ENCODE measurements around the gene RRP1.
"Not testable (repeated sequence)": the region's sequence is repeated elsewhere in the genome, so short reads cannot be mapped to it uniquely, and the experiment has no call there.

RRP1 gene

GRCh38 chr21:43819511-43820405, 30.4 kb downstream of the RRP1 start:
- peaks cover 0 to 2% of the 10 kb centered on the region in 2 donors for H3K36me3 ChIP-seq (ENCODE audit: control insufficient read depth in 2 of 2, insufficient read depth in 2 of 2, low read length in 2 of 2)
- no peak overlapping the region for H3K9ac ChIP-seq (ENCODE audit: low read length in 2 of 2)
- H3K4me3 ChIP-seq (ENCODE audit: low read length in 2 of 2) = no peak overlapping the region
- H3K9me3 ChIP-seq (ENCODE audit: control insufficient read depth in 2 of 2, low read length in 2 of 2) = peaks cover 0 to 8% of the 10 kb centered on the region in 2 donors
- peaks cover 3% of the 10 kb centered on the region for H3K4me1 ChIP-seq (ENCODE audit: control insufficient read depth, insufficient read depth, low read length)
- no peaks in the 10 kb centered on the region for H3K27me3 ChIP-seq (ENCODE audit: control insufficient read depth in 1 of 2, insufficient read depth in 2 of 2, low read length in 2 of 2)
- no peak overlapping the region for H3K27ac ChIP-seq (ENCODE audit: low read length)

GRCh38 chr21:43820466-43820865, 31.1 kb downstream of the RRP1 start:
- Histone ChIP-seq H3K9me3 (ENCODE audit: control insufficient read depth in 2 of 2, low read length in 2 of 2) (peaks cover 0 to 8% of the 10 kb centered on the region in 2 donors), H3K36me3 (ENCODE audit: control insufficient read depth in 2 of 2, insufficient read depth in 2 of 2, low read length in 2 of 2) (peaks cover 0 to 2% of the 10 kb centered on the region in 2 donors), H3K4me3 (ENCODE audit: low read length in 2 of 2) (no peak overlapping the region), H3K27ac (ENCODE audit: low read length) (no peak overlapping the region), H3K4me1 (ENCODE audit: control insufficient read depth, insufficient read depth, low read length) (peaks cover 4% of the 10 kb centered on the region), H3K9ac (ENCODE audit: low read length in 2 of 2) (no peak overlapping the region), H3K27me3 (ENCODE audit: control insufficient read depth in 1 of 2, insufficient read depth in 2 of 2, low read length in 2 of 2) (no peaks in the 10 kb centered on the region)

- H3K9ac ChIP-seq (ENCODE audit: low read length in 2 of 2); H3K9me3 ChIP-seq (ENCODE audit: control insufficient read depth in 2 of 2, low read length in 2 of 2); H3K36me3 ChIP-seq (ENCODE audit: control insufficient read depth in 2 of 2, insufficient read depth in 2 of 2, low read length in 2 of 2); H3K27ac ChIP-seq (ENCODE audit: low read length); H3K4me3 ChIP-seq (ENCODE audit: low read length in 2 of 2): not testable (repeated sequence)
- Histone ChIP-seq H3K27me3 (ENCODE audit: control insufficient read depth in 1 of 2, insufficient read depth in 2 of 2, low read length in 2 of 2) (peaks cover 13% of the 10 kb centered on the region in 2 donors), H3K4me1 (ENCODE audit: control insufficient read depth, insufficient read depth, low read length) (peaks cover 12% of the 10 kb centered on the region)
These were observed 32.8 kb downstream of the RRP1 start for GRCh38 chr21:43822166-43822565.

- H3K36me3 ChIP-seq (ENCODE audit: control insufficient read depth in 2 of 2, insufficient read depth in 2 of 2, low read length in 2 of 2); H3K9ac ChIP-seq (ENCODE audit: low read length in 2 of 2); H3K27ac ChIP-seq (ENCODE audit: low read length); H3K9me3 ChIP-seq (ENCODE audit: control insufficient read depth in 2 of 2, low read length in 2 of 2); H3K4me3 ChIP-seq (ENCODE audit: low read length in 2 of 2): not testable (repeated sequence)
- Histone ChIP-seq H3K4me1 (ENCODE audit: control insufficient read depth, insufficient read depth, low read length) (peaks cover 12% of the 10 kb centered on the region), H3K27me3 (ENCODE audit: control insufficient read depth in 1 of 2, insufficient read depth in 2 of 2, low read length in 2 of 2) (peaks cover 13% of the 10 kb centered on the region in 2 donors)
These were observed 33.4 kb downstream of the RRP1 start for GRCh38 chr21:43822741-43823140.

- H3K9me3 ChIP-seq (ENCODE audit: control insufficient read depth in 2 of 2, low read length in 2 of 2) = no peaks in the 10 kb centered on the region
- H3K27ac ChIP-seq (ENCODE audit: low read length) = no peak overlapping the region
- no peaks in the 10 kb centered on the region for H3K36me3 ChIP-seq (ENCODE audit: control insufficient read depth in 2 of 2, insufficient read depth in 2 of 2, low read length in 2 of 2)
- peaks cover 16% of the 10 kb centered on the region in 2 donors for H3K27me3 ChIP-seq (ENCODE audit: control insufficient read depth in 1 of 2, insufficient read depth in 2 of 2, low read length in 2 of 2)
- H3K9ac ChIP-seq (ENCODE audit: low read length in 2 of 2) = no peak overlapping the region
- peaks cover 12% of the 10 kb centered on the region for H3K4me1 ChIP-seq (ENCODE audit: control insufficient read depth, insufficient read depth, low read length)
- H3K4me3 ChIP-seq (ENCODE audit: low read length in 2 of 2) = no peak overlapping the region
These were observed 35.2 kb downstream of the RRP1 start for GRCh38 chr21:43824333-43825241.

- H3K27me3 ChIP-seq (ENCODE audit: control insufficient read depth in 1 of 2, insufficient read depth in 2 of 2, low read length in 2 of 2) = peaks cover 17 to 20% of the 10 kb centered on the region in 2 donors
- H3K9me3 ChIP-seq (ENCODE audit: control insufficient read depth in 2 of 2, low read length in 2 of 2) = no peaks in the 10 kb centered on the region
- H3K9ac ChIP-seq (ENCODE audit: low read length in 2 of 2) = no peak overlapping the region
- H3K4me3 ChIP-seq (ENCODE audit: low read length in 2 of 2) = no peak overlapping the region
- no peaks in the 10 kb centered on the region for H3K36me3 ChIP-seq (ENCODE audit: control insufficient read depth in 2 of 2, insufficient read depth in 2 of 2, low read length in 2 of 2)
- H3K4me1 ChIP-seq (ENCODE audit: control insufficient read depth, insufficient read depth, low read length) = peaks cover 12% of the 10 kb centered on the region
- H3K27ac ChIP-seq (ENCODE audit: low read length) = no peak overlapping the region
These were observed 36.0 kb downstream of the RRP1 start for GRCh38 chr21:43825242-43825935.

GRCh38 chr21:43825936-43826622, 36.7 kb downstream of the RRP1 start:
- no peaks in the 10 kb centered on the region for H3K36me3 ChIP-seq (ENCODE audit: control insufficient read depth in 2 of 2, insufficient read depth in 2 of 2, low read length in 2 of 2)
- H3K9ac ChIP-seq (ENCODE audit: low read length in 2 of 2) = no peak overlapping the region
- no peak overlapping the region for H3K27ac ChIP-seq (ENCODE audit: low read length)
- H3K4me3 ChIP-seq (ENCODE audit: low read length in 2 of 2) = no peak overlapping the region
- no peaks in the 10 kb centered on the region for H3K9me3 ChIP-seq (ENCODE audit: control insufficient read depth in 2 of 2, low read length in 2 of 2)
- H3K4me1 ChIP-seq (ENCODE audit: control insufficient read depth, insufficient read depth, low read length) = peaks cover 12% of the 10 kb centered on the region
- peaks cover 19 to 23% of the 10 kb centered on the region in 2 donors for H3K27me3 ChIP-seq (ENCODE audit: control insufficient read depth in 1 of 2, insufficient read depth in 2 of 2, low read length in 2 of 2)

- H3K4me1 ChIP-seq (ENCODE audit: control insufficient read depth, insufficient read depth, low read length) = peaks cover 12% of the 10 kb centered on the region
- H3K27ac ChIP-seq (ENCODE audit: low read length) = no peak overlapping the region
- H3K36me3 ChIP-seq (ENCODE audit: control insufficient read depth in 2 of 2, insufficient read depth in 2 of 2, low read length in 2 of 2) = no peaks in the 10 kb centered on the region
- no peaks in the 10 kb centered on the region for H3K9me3 ChIP-seq (ENCODE audit: control insufficient read depth in 2 of 2, low read length in 2 of 2)
- H3K9ac ChIP-seq (ENCODE audit: low read length in 2 of 2) = no peak overlapping the region
- H3K27me3 ChIP-seq (ENCODE audit: control insufficient read depth in 1 of 2, insufficient read depth in 2 of 2, low read length in 2 of 2) = peaks cover 19 to 23% of the 10 kb centered on the region in 2 donors
- H3K4me3 ChIP-seq (ENCODE audit: low read length in 2 of 2) = no peak overlapping the region
These were observed 37.2 kb downstream of the RRP1 start for GRCh38 chr21:43826623-43826974.

GRCh38 chr21:43827015-43827611, 37.7 kb downstream of the RRP1 start:
- H3K27me3 ChIP-seq (ENCODE audit: control insufficient read depth in 1 of 2, insufficient read depth in 2 of 2, low read length in 2 of 2) = peaks cover 19 to 23% of the 10 kb centered on the region in 2 donors
- peaks cover 12% of the 10 kb centered on the region for H3K4me1 ChIP-seq (ENCODE audit: control insufficient read depth, insufficient read depth, low read length)
- H3K36me3 ChIP-seq (ENCODE audit: control insufficient read depth in 2 of 2, insufficient read depth in 2 of 2, low read length in 2 of 2) = no peaks in the 10 kb centered on the region
- no peaks in the 10 kb centered on the region for H3K9me3 ChIP-seq (ENCODE audit: control insufficient read depth in 2 of 2, low read length in 2 of 2)
- H3K27ac ChIP-seq (ENCODE audit: low read length) = no peak overlapping the region
- H3K9ac ChIP-seq (ENCODE audit: low read length in 2 of 2) = no peak overlapping the region
- no peak overlapping the region for H3K4me3 ChIP-seq (ENCODE audit: low read length in 2 of 2)
